ENCODE data around the gene C15orf39. TPM values are rescaled to one million over a fixed set of nuclear protein-coding genes. Genes with fewer than 3 reads are reported as not detected.
A peak's percentile ranks its signal among the peaks of the same experiment; 100 is the strongest.
"Not testable (repeated sequence)": the region's sequence is repeated elsewhere in the genome, so short reads cannot be mapped to it uniquely, and the experiment has no call there.

The C15orf39 gene
- total RNA-seq, 2 experiments from 2014 or later: 47.0 to 48.6 TPM

GRCh38 chr15:75164625-75165350 is 36.9 kb upstream of the C15orf39 start:
- H3K27ac Mint-ChIP-seq: no peak overlapping the region
- peaks cover 14% of the 10 kb centered on the region for H3K27me3 Mint-ChIP-seq
- ChIA-PET POLR2A (no interaction called here), CTCF (interaction anchor here (0.6 kb wide), 2 partner anchors 35 to 349 kb away, joined by 3 to 7 read pairs; no protein-coding TSS in a partner anchor)
- peaks cover 5% of the 10 kb centered on the region for H3K36me3 Mint-ChIP-seq (ENCODE audit: low read depth)
- peaks cover 19% of the 10 kb centered on the region for H3K9me3 Mint-ChIP-seq
- peaks cover 22% of the 10 kb centered on the region for H3K4me1 Mint-ChIP-seq
- H3K4me3 Mint-ChIP-seq: no peak overlapping the region
- no peak for DNase-seq

GRCh38 chr15:75166489-75167063 is 35.1 kb upstream of the C15orf39 start:
- CTCF ChIA-PET: interaction anchor here (1.1 kb wide), 1 partner anchor 123 kb away, joined by 4 read pairs; no protein-coding TSS in a partner anchor
- peaks cover 12% of the 10 kb centered on the region for H3K36me3 Mint-ChIP-seq (ENCODE audit: low read depth)
- H3K9me3 Mint-ChIP-seq: peaks cover 21% of the 10 kb centered on the region
- POLR2A ChIA-PET, H3K4me3 Mint-ChIP-seq, DNase-seq, H3K27me3 Mint-ChIP-seq, H3K27ac Mint-ChIP-seq: not testable (repeated sequence)
- H3K4me1 Mint-ChIP-seq: peaks cover 38% of the 10 kb centered on the region

DNA sequence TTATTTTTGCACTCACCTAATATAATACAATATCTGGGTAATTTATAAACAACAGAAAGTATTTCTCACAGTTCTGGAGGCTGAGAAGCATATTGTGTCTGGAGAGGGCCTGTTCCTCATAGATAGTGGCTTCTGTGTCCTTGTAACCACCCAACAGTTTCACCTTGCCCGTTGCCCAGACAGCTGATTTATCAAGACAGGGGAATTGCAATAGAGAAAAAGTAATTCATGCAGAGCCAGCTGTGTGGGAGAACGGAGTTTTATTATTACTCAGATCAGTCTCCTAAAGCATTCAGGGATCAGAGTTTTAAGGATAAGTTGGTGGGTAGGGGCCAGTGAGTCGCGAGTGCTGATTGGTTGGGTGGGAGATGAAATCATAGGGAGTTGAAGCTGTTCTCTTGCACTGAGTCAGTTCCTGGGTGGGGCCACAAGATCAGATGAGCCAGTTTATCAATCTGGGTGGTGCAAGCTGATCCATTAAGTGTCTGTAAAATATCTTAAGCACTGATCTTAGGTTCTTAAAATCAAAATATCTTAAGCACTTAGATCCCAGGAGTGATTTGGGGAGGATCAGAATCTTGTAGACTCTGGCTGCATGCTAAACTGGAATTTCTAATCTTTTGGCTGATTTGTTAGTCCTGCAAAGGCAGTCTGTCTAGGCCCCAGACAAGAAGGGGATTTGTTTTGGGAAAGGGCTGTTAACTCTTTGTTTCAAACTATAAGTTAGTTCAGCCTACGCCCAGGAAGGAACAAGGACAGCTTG is 33.9 kb upstream of the C15orf39 start:
- H3K27ac Mint-ChIP-seq: no peak overlapping the region
- DNase-seq: no peak
- peaks cover 45% of the 10 kb centered on the region for H3K4me1 Mint-ChIP-seq
- POLR2A ChIA-PET: no interaction called here
- H3K27me3 Mint-ChIP-seq: peaks cover 6% of the 10 kb centered on the region
- H3K9me3 Mint-ChIP-seq: peaks cover 21% of the 10 kb centered on the region
- no peak overlapping the region for H3K4me3 Mint-ChIP-seq
- CTCF ChIA-PET: no interaction called here
- H3K36me3 Mint-ChIP-seq (ENCODE audit: low read depth): peaks cover 12% of the 10 kb centered on the region

- ChIA-PET POLR2A (no interaction called here), CTCF (no interaction called here)
- DNase-seq: no peak
- Mint-ChIP-seq H3K27ac (no peak overlapping the region), H3K27me3 (peaks cover 6% of the 10 kb centered on the region), H3K9me3 (peaks cover 21% of the 10 kb centered on the region), H3K4me1 (peaks cover 45% of the 10 kb centered on the region), H3K4me3 (no peak overlapping the region), H3K36me3 (ENCODE audit: low read depth) (peaks cover 12% of the 10 kb centered on the region)
Observed at GRCh38 chr15:75168374-75168773, 33.3 kb upstream of the C15orf39 start.

DNA sequence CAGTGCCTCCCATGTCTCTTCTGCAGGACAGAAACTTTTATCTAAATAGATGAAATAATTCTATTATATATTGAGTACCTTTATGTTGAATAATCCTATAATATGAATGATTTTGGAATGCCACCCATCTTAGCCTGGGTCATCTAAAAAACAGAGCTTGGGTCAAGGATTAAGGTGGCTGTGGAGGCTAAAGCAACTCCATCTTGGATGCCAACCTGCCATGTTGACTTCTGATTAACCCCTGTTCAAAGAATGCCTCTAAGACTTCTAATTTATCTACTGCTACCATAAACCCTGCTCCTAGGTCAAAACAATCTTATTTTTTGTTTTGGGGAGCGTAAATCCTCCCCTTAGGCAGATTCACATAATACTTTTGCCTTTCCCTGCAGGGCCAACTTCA is 31.5 kb upstream of the C15orf39 start:
- Mint-ChIP-seq H3K27ac (no peak overlapping the region), H3K9me3 (peaks cover 21% of the 10 kb centered on the region), H3K27me3 (peaks cover 4% of the 10 kb centered on the region), H3K36me3 (ENCODE audit: low read depth) (peaks cover 12% of the 10 kb centered on the region), H3K4me3 (no peak overlapping the region), H3K4me1 (peaks cover 44% of the 10 kb centered on the region)
- POLR2A ChIA-PET: no interaction called here
- CTCF ChIA-PET: interaction anchor here (1.0 to 1.1 kb wide), 3 partner anchors 11 to 31 kb away, joined by 3 to 4 read pairs (median 3); partner anchors contain the start of gene C15orf39
- DNase-seq: no peak

DNA sequence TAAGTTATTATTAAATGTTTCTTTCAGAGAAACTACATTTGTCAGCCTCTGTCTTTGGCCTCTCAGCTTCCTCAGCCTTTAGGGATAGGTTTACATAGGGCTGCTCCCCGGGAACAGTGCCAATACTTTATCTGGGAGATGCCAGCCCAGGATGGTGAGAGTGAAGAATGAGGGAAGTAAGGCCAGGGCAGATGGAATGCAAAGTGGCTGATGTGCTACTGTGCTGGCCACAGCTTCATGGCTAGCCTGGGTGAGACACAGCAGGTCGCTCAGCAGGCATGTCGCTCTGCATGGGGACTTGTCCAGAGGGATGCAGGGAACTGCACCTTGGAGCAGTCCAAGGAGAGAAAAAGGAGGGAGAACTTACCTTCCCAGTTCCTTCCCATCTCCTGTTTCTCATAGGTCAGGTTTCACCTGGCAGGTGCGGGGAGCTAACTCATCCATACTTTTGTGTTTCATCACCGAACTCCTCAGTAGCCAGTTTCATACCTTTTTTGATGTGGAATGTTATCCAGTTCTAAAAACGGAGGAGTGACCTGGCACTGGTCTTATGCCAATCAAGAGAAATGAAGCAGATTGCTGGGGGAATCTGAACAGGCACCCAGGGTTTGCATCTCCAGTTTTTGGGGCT is 30.9 kb upstream of the C15orf39 start:
- H3K36me3 Mint-ChIP-seq (ENCODE audit: low read depth): peaks cover 12% of the 10 kb centered on the region
- peaks cover 44% of the 10 kb centered on the region for H3K4me1 Mint-ChIP-seq
- no peak for DNase-seq
- peak overlapping the region; percentile 4 for H3K4me3 Mint-ChIP-seq
- peak overlapping the region; percentile 71 for H3K27ac Mint-ChIP-seq
- ChIA-PET CTCF (interaction anchor here (1.0 to 1.1 kb wide), 3 partner anchors 10 to 31 kb away, joined by 3 to 4 read pairs (median 3); partner anchors contain the start of gene C15orf39), POLR2A (no interaction called here)
- peaks cover 3% of the 10 kb centered on the region for H3K27me3 Mint-ChIP-seq
- H3K9me3 Mint-ChIP-seq: peaks cover 21% of the 10 kb centered on the region

- peaks cover 3% of the 10 kb centered on the region for H3K27me3 Mint-ChIP-seq
- peaks cover 12% of the 10 kb centered on the region for H3K36me3 Mint-ChIP-seq (ENCODE audit: low read depth)
- peak overlapping the region; percentile 4 for H3K4me3 Mint-ChIP-seq
- DNase-seq: peak; percentile 35
- POLR2A ChIA-PET: no interaction called here
- H3K9me3 Mint-ChIP-seq: peaks cover 20% of the 10 kb centered on the region
- peak overlapping the region; percentile 71 for H3K27ac Mint-ChIP-seq
- CTCF ChIA-PET: interaction anchor here (1.1 kb wide), 1 partner anchor 12 kb away, joined by 4 read pairs; no protein-coding TSS in a partner anchor
- H3K4me1 Mint-ChIP-seq: peaks cover 44% of the 10 kb centered on the region
Observed at GRCh38 chr15:75171408-75171807, 30.3 kb upstream of the C15orf39 start.

DNA sequence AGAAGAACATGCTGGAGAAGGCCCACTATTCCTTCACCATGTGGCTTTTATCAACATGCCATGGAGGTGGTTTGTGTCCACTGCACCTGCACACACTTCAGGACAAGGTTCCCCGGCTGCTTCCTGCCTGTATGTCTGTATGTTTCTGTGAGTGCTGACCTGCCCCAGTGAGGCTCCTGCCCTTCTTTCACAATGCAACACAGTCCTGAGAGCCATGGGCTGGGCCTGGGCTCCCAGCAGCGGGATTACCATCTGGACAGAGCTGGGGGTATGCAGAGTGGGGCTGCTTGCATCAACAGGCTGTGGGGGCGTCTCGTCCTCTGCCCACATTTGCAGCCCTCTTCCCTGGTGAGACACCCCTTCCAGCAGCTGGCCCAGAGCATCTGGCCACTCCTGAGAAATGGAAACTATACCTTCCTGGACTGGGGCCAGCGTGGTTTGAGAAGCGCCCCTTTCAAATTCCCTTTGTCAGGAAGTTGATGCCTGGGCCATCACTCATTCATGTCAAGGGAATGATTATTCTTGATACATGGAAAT is 29.3 kb upstream of the C15orf39 start:
- POLR2A ChIA-PET: no interaction called here
- CTCF ChIA-PET: no interaction called here
- Mint-ChIP-seq H3K36me3 (ENCODE audit: low read depth) (peaks cover 12% of the 10 kb centered on the region), H3K27ac (no peak overlapping the region), H3K4me3 (no peak overlapping the region), H3K9me3 (peaks cover 16% of the 10 kb centered on the region), H3K27me3 (peaks cover 10% of the 10 kb centered on the region), H3K4me1 (peaks cover 42% of the 10 kb centered on the region)
- DNase-seq: no peak

GRCh38 chr15:75174102-75174501 is 27.6 kb upstream of the C15orf39 start:
- peaks cover 9% of the 10 kb centered on the region for H3K9me3 Mint-ChIP-seq
- CTCF ChIA-PET: no interaction called here
- peaks cover 22% of the 10 kb centered on the region for H3K27me3 Mint-ChIP-seq
- no peak for DNase-seq
- H3K27ac Mint-ChIP-seq: no peak overlapping the region
- peaks cover 32% of the 10 kb centered on the region for H3K4me1 Mint-ChIP-seq
- POLR2A ChIA-PET: no interaction called here
- H3K4me3 Mint-ChIP-seq: no peak overlapping the region
- H3K36me3 Mint-ChIP-seq (ENCODE audit: low read depth): peaks cover 9% of the 10 kb centered on the region

GRCh38 chr15:75174729-75175128 is 27.0 kb upstream of the C15orf39 start:
- Mint-ChIP-seq H3K36me3 (ENCODE audit: low read depth) (peaks cover 7% of the 10 kb centered on the region), H3K27me3 (peaks cover 29% of the 10 kb centered on the region), H3K27ac (no peak overlapping the region), H3K9me3 (peaks cover 3% of the 10 kb centered on the region), H3K4me3 (no peak overlapping the region), H3K4me1 (peaks cover 32% of the 10 kb centered on the region)
- no peak for DNase-seq
- CTCF ChIA-PET: interaction anchor here (0.5 to 1.2 kb wide), 3 partner anchors 12 to 70 kb away, joined by 3 to 5 read pairs (median 3); no protein-coding TSS in a partner anchor
- POLR2A ChIA-PET: no interaction called here

DNA sequence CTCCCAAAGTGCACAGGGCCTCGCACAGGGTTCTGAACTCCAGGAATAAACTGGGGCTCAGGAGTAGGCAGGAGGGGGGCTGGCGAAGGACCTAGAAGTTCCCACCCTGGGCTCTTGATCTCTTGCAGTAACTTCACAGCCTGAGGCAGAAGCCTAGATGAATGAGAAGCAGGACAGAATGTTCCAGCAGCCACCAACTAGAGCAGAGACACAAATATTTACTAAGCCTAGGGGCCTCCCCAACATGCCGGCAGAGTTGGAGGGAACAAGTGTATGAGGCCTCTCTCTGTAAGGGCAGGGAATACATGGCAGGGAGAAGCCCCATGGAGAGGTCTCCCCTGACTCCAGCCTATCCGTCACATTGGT is 25.3 kb upstream of the C15orf39 start:
- H3K27me3 Mint-ChIP-seq: peaks cover 41% of the 10 kb centered on the region
- H3K27ac Mint-ChIP-seq: no peak overlapping the region
- peaks cover 18% of the 10 kb centered on the region for H3K4me1 Mint-ChIP-seq
- DNase-seq: no peak
- no peaks in the 10 kb centered on the region for H3K9me3 Mint-ChIP-seq
- ChIA-PET CTCF (no interaction called here), POLR2A (no interaction called here)
- no peaks in the 10 kb centered on the region for H3K36me3 Mint-ChIP-seq (ENCODE audit: low read depth)
- no peak overlapping the region for H3K4me3 Mint-ChIP-seq

DNA sequence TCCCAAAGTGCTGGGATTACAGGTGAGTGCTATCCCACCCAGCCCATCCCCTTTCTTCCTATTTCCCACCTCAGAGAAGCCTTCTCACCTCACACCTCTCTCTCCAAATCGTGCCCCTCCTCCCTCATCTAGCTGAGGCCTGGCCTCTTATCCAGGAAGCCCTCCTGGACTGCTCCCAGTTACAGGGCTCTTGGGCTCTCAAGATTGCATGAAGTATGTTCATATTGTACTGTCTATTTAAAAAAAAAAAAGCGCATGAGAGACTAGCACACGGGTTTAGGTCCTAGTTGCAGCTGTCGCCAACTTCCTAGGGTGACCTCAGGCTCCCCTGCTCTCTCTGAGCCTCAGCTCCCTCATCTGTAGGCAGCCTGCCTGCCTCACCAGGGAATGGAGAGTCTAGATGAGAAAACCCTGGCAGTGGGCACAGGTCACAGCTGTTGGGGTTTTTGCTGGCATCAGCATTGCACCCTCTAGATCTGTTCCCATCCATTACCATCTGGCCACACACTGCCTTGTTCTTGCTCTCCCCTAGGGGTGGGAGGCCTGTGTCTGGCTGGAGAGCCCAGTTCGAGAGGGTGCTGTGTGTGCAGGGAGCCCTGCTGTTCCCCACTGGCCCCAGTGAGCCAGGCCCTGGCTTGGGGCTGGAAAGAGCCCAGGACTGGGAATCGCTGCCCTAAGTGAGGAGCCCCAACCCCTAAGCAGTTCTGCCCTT is 24.2 kb upstream of the C15orf39 start:
- no peak for DNase-seq
- ChIA-PET CTCF (interaction anchor here (0.9 kb wide), 1 partner anchor 148 kb away, joined by 3 read pairs; no protein-coding TSS in a partner anchor), POLR2A (no interaction called here)
- no peaks in the 10 kb centered on the region for H3K9me3 Mint-ChIP-seq
- H3K4me1 Mint-ChIP-seq: peaks cover 11% of the 10 kb centered on the region
- H3K36me3 Mint-ChIP-seq (ENCODE audit: low read depth): no peaks in the 10 kb centered on the region
- H3K27ac Mint-ChIP-seq: peak overlapping the region; percentile 69
- no peak overlapping the region for H3K4me3 Mint-ChIP-seq
- peaks cover 48% of the 10 kb centered on the region for H3K27me3 Mint-ChIP-seq

All from activated CD4-positive, alpha-beta T cell treated with anti-CD3 and anti-CD28 coated beads, Interleukin-2, amount 10 ng/mL, durations not matched to agents 7 days and 5 days (primary cell).